Measurements from ENCODE around the gene C5orf58.

GRCh38 chr5:170251462-170251861 lies 18.7 kb downstream of the C5orf58 start:
- TF ChIP-seq CTCF (IDR thresholded peaks at IDR 0.05): no peak
- no peak for TF ChIP-seq POLR2A (IDR thresholded peaks at IDR 0.05)

Measured in heart left ventricle (tissue), 13 donors.